Right atrium auricular region (tissue), 2 donors: Measurements from ENCODE around the gene PIWIL1. TPM values are rescaled to one million over a fixed set of nuclear protein-coding genes. Genes with fewer than 3 reads are reported as not detected.

Experiments used
- DNase-seq: peaks from one replicate; pipeline ENCODE4 v3.0.0-alpha.2; 2019; ENCODE audit warnings: low spot score
- H3K27ac ChIP-seq, 2 donors: fragments of 200-600 bp; sonication (generic); 1 replicate in 1 of 2; 2 replicates in 1 of 2; pipeline ENCODE4 v1.5.1; 2016 to 2019
- H3K27me3 ChIP-seq, 2 donors: fragments of 200-600 bp; sonication (generic); one replicate each; pipeline versions ENCODE4 v1.5.1 to v1.6.0; 2017 to 2019
- H3K36me3 ChIP-seq: fragments of 200-600 bp; sonication (generic); one replicate; pipeline ENCODE4 v1.5.1; 2016
- H3K4me1 ChIP-seq, 2 donors: fragments of 200-600 bp; sonication (generic); one replicate each; pipeline versions ENCODE4 v1.5.1 to v1.6.0; 2017 to 2019
- H3K4me3 ChIP-seq, 2 donors: fragments of 200-600 bp; sonication (generic); 1 replicate in 1 of 2; 2 replicates in 1 of 2; pipeline ENCODE4 v1.5.1; 2017 to 2019; ENCODE audit warnings: mild to moderate bottlenecking in 1 of 2, moderate library complexity in 1 of 2
- H3K9me3 ChIP-seq, 2 donors: fragments of 200-600 bp; sonication (generic); one replicate each; pipeline ENCODE4 v1.5.1; 2019
- total RNA-seq, 2 donors: library from RNA; depleted of rRNA; stranded (reverse); fragments of >200 nt; gene quantifications; one replicate each; pipeline ENCODE4 v1.1.0, GENCODE V29; 2016
- TF ChIP-seq, protein P1 (sequence below), 2 donors: fragments of 200-600 bp; sonication (generic); IDR thresholded peaks; one replicate each; pipeline ENCODE4 v1.5.1; 2019; ENCODE audit warnings: antibody characterized with exemption in 2 of 2

Gene PIWIL1
- total RNA-seq, 2 donors from 2014 or later, result not detected

DNA sequence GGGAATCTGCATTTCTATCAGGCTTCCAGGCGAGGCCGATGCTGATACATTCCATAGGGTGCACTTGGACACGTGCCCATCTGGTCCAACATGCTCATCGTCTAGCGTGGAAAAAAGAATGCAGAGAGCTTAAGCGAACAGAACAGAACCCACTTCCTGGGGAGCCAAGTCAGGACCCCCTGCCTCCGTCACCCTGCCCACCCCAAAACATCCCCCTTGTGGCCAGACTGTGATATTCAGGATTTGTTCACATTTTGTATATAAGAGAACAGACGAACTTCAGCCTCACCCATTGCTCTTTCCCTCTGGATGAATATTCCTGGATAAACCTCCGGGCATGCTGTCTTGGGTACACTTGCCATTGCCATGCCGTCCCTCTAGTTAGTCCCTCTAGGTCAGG is 4.3 kb upstream of the PIWIL1 start:
- no peaks in the 10 kb centered on the region for H3K4me1 ChIP-seq
- DNase-seq, result no peak
- H3K36me3 ChIP-seq, result no peaks in the 10 kb centered on the region
- no peaks in the 10 kb centered on the region for H3K9me3 ChIP-seq
- H3K27me3 ChIP-seq, result no peaks in the 10 kb centered on the region
- no peak overlapping the region for H3K4me3 ChIP-seq
- TF ChIP-seq, protein P1, sequence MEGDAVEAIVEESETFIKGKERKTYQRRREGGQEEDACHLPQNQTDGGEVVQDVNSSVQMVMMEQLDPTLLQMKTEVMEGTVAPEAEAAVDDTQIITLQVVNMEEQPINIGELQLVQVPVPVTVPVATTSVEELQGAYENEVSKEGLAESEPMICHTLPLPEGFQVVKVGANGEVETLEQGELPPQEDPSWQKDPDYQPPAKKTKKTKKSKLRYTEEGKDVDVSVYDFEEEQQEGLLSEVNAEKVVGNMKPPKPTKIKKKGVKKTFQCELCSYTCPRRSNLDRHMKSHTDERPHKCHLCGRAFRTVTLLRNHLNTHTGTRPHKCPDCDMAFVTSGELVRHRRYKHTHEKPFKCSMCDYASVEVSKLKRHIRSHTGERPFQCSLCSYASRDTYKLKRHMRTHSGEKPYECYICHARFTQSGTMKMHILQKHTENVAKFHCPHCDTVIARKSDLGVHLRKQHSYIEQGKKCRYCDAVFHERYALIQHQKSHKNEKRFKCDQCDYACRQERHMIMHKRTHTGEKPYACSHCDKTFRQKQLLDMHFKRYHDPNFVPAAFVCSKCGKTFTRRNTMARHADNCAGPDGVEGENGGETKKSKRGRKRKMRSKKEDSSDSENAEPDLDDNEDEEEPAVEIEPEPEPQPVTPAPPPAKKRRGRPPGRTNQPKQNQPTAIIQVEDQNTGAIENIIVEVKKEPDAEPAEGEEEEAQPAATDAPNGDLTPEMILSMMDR (IDR thresholded peaks at IDR 0.05), result no peak
- no peak overlapping the region for H3K27ac ChIP-seq

DNA sequence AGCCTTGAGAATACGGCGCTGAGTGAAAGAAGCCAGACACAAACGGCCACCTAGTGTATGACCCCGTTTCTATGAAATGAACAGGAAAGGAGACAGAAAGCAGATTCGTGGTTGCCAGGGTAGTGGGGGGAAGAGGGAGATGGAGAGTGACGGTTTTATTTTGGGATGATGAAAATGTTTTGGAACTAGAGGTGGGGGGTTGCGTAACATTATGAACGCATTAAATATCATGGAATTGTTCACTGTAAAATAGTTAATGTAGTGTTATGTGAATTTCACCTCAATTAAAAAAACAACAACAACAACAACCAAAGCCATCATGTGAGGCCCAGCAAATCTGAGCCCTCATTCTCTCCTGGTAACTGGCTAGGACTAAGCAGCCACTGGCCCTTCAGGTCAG is 3.3 kb upstream of the PIWIL1 start:
- Histone ChIP-seq H3K27ac (no peak overlapping the region), H3K4me3 (no peak overlapping the region), H3K36me3 (no peaks in the 10 kb centered on the region), H3K4me1 (peaks cover 0 to 7% of the 10 kb centered on the region in 2 donors), H3K9me3 (no peaks in the 10 kb centered on the region), H3K27me3 (peaks cover 0 to 6% of the 10 kb centered on the region in 2 donors)
- no peak for DNase-seq
- TF ChIP-seq, protein P1 (IDR thresholded peaks at IDR 0.05), result no peak

DNA sequence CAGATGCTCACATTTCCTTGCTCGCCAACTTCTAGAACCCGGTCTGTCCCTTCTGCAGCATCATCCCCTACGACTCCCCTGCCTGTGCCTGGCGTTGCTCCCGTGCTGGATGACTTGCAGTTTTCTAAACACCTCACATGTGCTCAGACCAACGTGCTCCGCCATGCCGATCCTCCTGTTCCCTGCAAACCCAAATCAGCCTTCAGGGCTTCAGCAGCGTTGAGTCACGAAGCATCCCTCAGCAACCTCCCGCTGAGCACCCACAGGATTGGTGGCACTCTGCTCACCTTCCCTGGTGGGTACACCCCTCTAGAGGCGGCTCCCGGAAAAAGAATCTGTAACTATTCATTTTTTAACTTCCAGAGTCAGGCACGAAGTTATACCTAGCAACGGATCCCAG is 2.8 kb upstream of the PIWIL1 start:
- no peak for DNase-seq
- no peak overlapping the region for H3K4me3 ChIP-seq
- H3K4me1 ChIP-seq, result peaks cover 0 to 7% of the 10 kb centered on the region in 2 donors
- TF ChIP-seq, protein P1 (IDR thresholded peaks at IDR 0.05), result no peak
- no peaks in the 10 kb centered on the region for H3K9me3 ChIP-seq
- H3K27me3 ChIP-seq, result peaks cover 0 to 8% of the 10 kb centered on the region in 2 donors
- H3K27ac ChIP-seq, result no peak overlapping the region
- H3K36me3 ChIP-seq, result no peaks in the 10 kb centered on the region

DNA sequence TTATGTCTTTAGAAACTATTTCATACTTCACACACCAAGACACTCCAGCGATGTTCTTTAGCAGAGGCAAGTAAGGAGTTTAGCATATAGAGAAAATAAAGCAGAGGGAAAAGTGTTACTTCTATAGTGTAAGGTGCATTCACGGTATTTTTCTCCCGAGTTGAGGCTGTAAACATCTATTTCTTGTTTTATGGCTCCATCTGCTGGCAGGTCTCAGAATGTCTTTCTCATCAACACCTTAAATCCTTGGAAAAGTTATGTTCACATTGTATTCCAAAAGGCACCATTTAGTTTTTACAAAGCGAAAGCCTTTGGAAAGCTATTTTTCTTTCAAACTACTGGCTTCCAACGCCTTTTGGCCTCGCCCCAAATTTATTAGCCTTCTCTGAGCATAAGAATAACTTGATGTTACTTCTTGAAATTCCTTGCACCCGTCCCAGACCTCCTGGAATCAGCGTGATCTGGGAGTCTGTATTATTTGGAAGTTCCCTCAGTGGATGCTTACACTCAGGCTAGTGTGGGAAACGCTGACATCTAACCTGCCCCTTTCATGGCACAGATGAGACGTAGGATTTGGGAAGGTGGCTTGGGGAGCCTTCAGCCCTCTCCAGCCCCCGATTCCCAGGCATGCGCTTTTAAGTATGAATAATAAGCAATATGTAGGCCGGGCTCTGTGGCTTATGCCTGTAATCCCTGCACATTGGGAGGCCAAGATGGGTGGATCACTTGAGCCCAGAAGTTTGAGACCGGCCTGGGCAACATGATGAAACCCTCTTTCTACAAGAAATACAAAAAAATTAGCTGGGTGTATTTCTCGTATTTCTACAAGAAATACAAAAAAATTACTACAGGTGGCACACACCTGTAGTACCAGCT is 1.9 kb upstream of the PIWIL1 start:
- peaks cover 0 to 7% of the 10 kb centered on the region in 2 donors for H3K4me1 ChIP-seq
- H3K36me3 ChIP-seq, result no peaks in the 10 kb centered on the region
- DNase-seq, result no peak
- peaks cover 0 to 8% of the 10 kb centered on the region in 2 donors for H3K27me3 ChIP-seq
- H3K27ac ChIP-seq, result no peak overlapping the region
- no peak overlapping the region for H3K4me3 ChIP-seq
- H3K9me3 ChIP-seq, result no peaks in the 10 kb centered on the region
- TF ChIP-seq, protein P1 (IDR thresholded peaks at IDR 0.05), result peak; percentile 31 to 73

DNA sequence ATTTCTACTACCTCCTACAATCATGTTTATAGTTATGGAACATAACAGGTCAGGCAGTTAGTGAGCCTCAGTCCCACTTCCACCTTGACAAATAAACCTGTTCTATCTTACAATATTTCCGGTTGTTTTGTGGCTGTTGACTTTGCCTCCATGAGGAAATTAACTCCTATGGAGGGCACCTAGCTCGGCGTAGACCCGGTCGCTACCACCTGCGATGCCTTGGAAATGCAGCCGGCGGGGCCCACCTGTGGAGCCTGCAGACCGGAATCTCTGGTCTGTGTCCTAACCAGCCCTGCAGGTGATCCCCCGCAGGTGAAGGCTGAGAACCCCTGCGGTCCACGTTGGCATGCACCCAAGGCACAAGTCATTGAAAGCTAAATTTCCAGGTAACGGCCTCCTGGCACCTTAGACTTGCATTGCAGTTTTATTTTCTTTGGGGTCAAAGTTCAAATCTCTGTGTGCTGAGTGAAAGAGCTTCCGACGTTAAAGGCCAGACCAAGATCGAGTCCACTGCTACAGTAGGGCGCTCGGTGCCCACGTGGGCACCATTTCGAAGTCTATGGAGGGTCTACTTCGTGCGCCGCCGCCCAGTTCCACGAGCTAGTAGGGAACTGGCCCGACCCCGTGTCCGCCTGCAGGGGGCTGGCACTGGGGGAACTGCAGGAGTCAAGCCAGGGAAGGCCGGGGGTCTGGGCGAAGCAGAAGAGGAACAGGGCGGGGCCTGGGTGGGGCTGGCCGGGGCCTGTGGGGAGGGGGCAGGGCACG is 782 bp upstream of the PIWIL1 start:
- TF ChIP-seq, protein P1 (IDR thresholded peaks at IDR 0.05), result no peak
- DNase-seq, result no peak
- peaks cover 0 to 8% of the 10 kb centered on the region in 2 donors for H3K27me3 ChIP-seq
- no peak overlapping the region for H3K4me3 ChIP-seq
- no peak overlapping the region for H3K27ac ChIP-seq
- no peaks in the 10 kb centered on the region for H3K36me3 ChIP-seq
- no peaks in the 10 kb centered on the region for H3K9me3 ChIP-seq
- peaks cover 0 to 7% of the 10 kb centered on the region in 2 donors for H3K4me1 ChIP-seq
